HCT116 (cell line): Measurements from ENCODE around the gene VAV2. TPM values are rescaled to one million over a fixed set of nuclear protein-coding genes. Genes with fewer than 3 reads are reported as not detected.

ENCODE experiments used
- ATAC-seq: fragments of 200-7000 bp; cut with Tn5 transposase; 2 replicates; pipeline ENCODE4 v1.9.1; 2020; ENCODE audit warnings: mild to moderate bottlenecking, moderate library complexity
- BruUV-seq: library from RNA; stranded (reverse); fragments of 400-500 nt; replicated peaks from 2 replicates; lab custom pipeline; 2021; lab: Mats Ljungman, UMichigan
- CTCF ChIA-PET: fragments of 300-600 bp; sonication (Branson Sonifier 250); formaldehyde crosslinking; loops from one replicate; lab custom pipeline; 2021; ENCODE audit warnings: antibody characterized with exemption; lab: Charles Lee
- POLR2A ChIA-PET: fragments of 300-600, 350-600 bp; sonication (Branson Sonifier 250); formaldehyde crosslinking; loops from one replicate; lab custom pipeline; 2021; ENCODE audit warnings: antibody characterized with exemption; lab: Charles Lee
- RAD21 ChIA-PET, 2 experiments: fragments of 300-600 bp; sonication (Branson Sonifier 250); formaldehyde crosslinking; loops; one replicate each; lab custom pipeline; 2023; ENCODE audit warnings: low total read pairs in 2 of 2; ENCODE audit not compliant: uncharacterized antibody in 2 of 2, unreplicated experiment in 2 of 2, low non-redundant PET in 1 of 2; lab: Charles Lee
- DNase-seq: peaks from one replicate; pipeline ENCODE4 v3.0.0-alpha.2; 2010; ENCODE audit warnings: low read depth, low spot score
- H2AFZ ChIP-seq: fragments of 200-600 bp; shearing (Covaris generic), sonication (generic); 2 replicates; pipeline ENCODE4 v1.6.1; 2017; ENCODE audit warnings: low read depth, mixed run types, mixed read lengths, antibody characterized with exemption, low read length; ENCODE audit not compliant: poor library complexity, severe bottlenecking
- H3K27ac ChIP-seq: 2 replicates; pipeline ENCODE4 v1.5.1; 2012; ENCODE audit warnings: low read depth, low read length
- H3K27me3 ChIP-seq: fragments of 200-600 bp; sonication (generic); 2 replicates; pipeline ENCODE4 v1.6.1; 2016; ENCODE audit warnings: mixed run types, low read length, mixed read lengths; ENCODE audit not compliant: insufficient read depth
- H3K36me3 ChIP-seq, 2 experiments: fragments of 200-500 bp in 1 of 2; fragments of 200-600 bp in 1 of 2; sonication (Bioruptor generic) in 1 of 2; sonication (generic) in 1 of 2; 2 replicates each; pipeline versions ENCODE4 v1.5.1 to v1.6.1; 2014 to 2016; ENCODE audit warnings: low read length in 2 of 2, inconsistent platforms in 1 of 2, mixed read lengths in 1 of 2, mixed run types in 1 of 2; ENCODE audit not compliant: insufficient read depth in 2 of 2, control insufficient read depth in 1 of 2
- H3K4me1 ChIP-seq, 2 experiments: fragments of 200-600 bp in 1 of 2; sonication (generic) in 1 of 2; 2 replicates each; pipeline versions ENCODE4 v1.5.1 to v1.6.1; 2012 to 2017; ENCODE audit warnings: low read length in 2 of 2, inconsistent platforms in 1 of 2, mild to moderate bottlenecking in 1 of 2, mixed read lengths in 1 of 2, mixed run types in 1 of 2, moderate library complexity in 1 of 2; ENCODE audit not compliant: insufficient read depth in 2 of 2, control insufficient read depth in 1 of 2
- H3K4me2 ChIP-seq: fragments of 200-600 bp; sonication (generic); 2 replicates; pipeline ENCODE4 v1.6.1; 2017; ENCODE audit warnings: mixed run types, low read length, mixed read lengths
- H3K4me3 ChIP-seq, 2 experiments: fragments of 200-600 bp in 1 of 2; sonication (generic) in 1 of 2; replicated peaks in 1 of 2; 2 replicates each; pipeline ENCODE4 v1.5.1; 2011 to 2016; ENCODE audit warnings: low read length in 2 of 2, control low read depth in 1 of 2, low read depth in 1 of 2, mild to moderate bottlenecking in 1 of 2, mixed read lengths in 1 of 2, mixed run types in 1 of 2
- H3K79me2 ChIP-seq: fragments of 200-600 bp; sonication (generic); 2 replicates; pipeline ENCODE4 v1.6.1; 2017; ENCODE audit warnings: mild to moderate bottlenecking, mixed run types, low read length, moderate library complexity, mixed read lengths; ENCODE audit not compliant: insufficient read depth
- H3K9ac ChIP-seq: fragments of 200-600 bp; sonication (generic); 2 replicates; pipeline ENCODE4 v1.6.1; 2016; ENCODE audit warnings: low read length, mixed read lengths
- H3K9me2 ChIP-seq: fragments of 200-600 bp; sonication (generic), shearing (Covaris generic); 2 replicates; pipeline ENCODE4 v1.6.1; 2017; ENCODE audit warnings: mixed run types, mild to moderate bottlenecking, moderate library complexity; ENCODE audit not compliant: insufficient read depth
- H3K9me3 ChIP-seq, 2 experiments: fragments of 200-500 bp in 1 of 2; fragments of 200-600 bp in 1 of 2; sonication (Bioruptor generic) in 1 of 2; sonication (generic) in 1 of 2; 2 replicates each; pipeline ENCODE4 v1.6.1; 2014 to 2017; ENCODE audit warnings: low read length in 2 of 2, mixed read lengths in 2 of 2, inconsistent platforms in 1 of 2, low read depth in 1 of 2, mild to moderate bottlenecking in 1 of 2, mixed run types in 1 of 2, moderate library complexity in 1 of 2; ENCODE audit not compliant: control insufficient read depth in 1 of 2, insufficient read depth in 1 of 2
- H4K20me1 ChIP-seq: fragments of 200-600 bp; sonication (generic), shearing (Covaris generic); 2 replicates; pipeline ENCODE4 v1.6.1; 2017; ENCODE audit warnings: mixed run types, mild to moderate bottlenecking, moderate library complexity; ENCODE audit not compliant: insufficient read depth
- ATF3 ChIP-seq: IDR thresholded peaks from 2 replicates; pipeline ENCODE4 v1.6.1; 2012
- CEBPB ChIP-seq: IDR thresholded peaks from 2 replicates; pipeline ENCODE4 v1.6.1; 2012; ENCODE audit warnings: low read depth
- CTCF ChIP-seq, 3 experiments: fragments of 200-600 bp in 1 of 3; sonication (generic) in 1 of 3; IDR thresholded peaks in 2 of 3; conservative IDR thresholded peaks in 1 of 3; 2 replicates each; pipeline ENCODE4 v1.5.1; 2012 to 2017; ENCODE audit warnings: low read depth in 2 of 3, low read length in 2 of 3, antibody characterized with exemption in 1 of 3, borderline replicate concordance in 1 of 3, control low read depth in 1 of 3, mild to moderate bottlenecking in 1 of 3, mixed read lengths in 1 of 3, mixed run types in 1 of 3, moderate library complexity in 1 of 3; ENCODE audit not compliant: insufficient read depth in 1 of 3
- EGR1 ChIP-seq: IDR thresholded peaks from 2 replicates; pipeline ENCODE4 v1.6.1; 2012; ENCODE audit warnings: low read depth
- EZH2 ChIP-seq: fragments of 200-600 bp; sonication (generic); IDR thresholded peaks from 2 replicates; pipeline ENCODE4 v1.6.1; 2017; ENCODE audit warnings: antibody characterized with exemption, mixed run types
- FOSL1 ChIP-seq: IDR thresholded peaks from 2 replicates; pipeline ENCODE4 v1.6.1; 2012; ENCODE audit warnings: low read depth
- POLR2A ChIP-seq: IDR thresholded peaks from 2 replicates; pipeline ENCODE4 v1.7.0; 2011; ENCODE audit warnings: borderline replicate concordance; ENCODE audit not compliant: insufficient read depth, insufficient read length; ENCODE audit errors: extremely low read depth
- SP1 ChIP-seq: IDR thresholded peaks from 2 replicates; pipeline ENCODE4 v1.6.1; 2012; ENCODE audit warnings: low read depth
- SRF ChIP-seq: IDR thresholded peaks from 2 replicates; pipeline ENCODE4 v1.6.1; 2012; ENCODE audit warnings: low read depth
- YY1 ChIP-seq: IDR thresholded peaks from 2 replicates; pipeline ENCODE4 v1.6.1; 2011; ENCODE audit warnings: low read length, low read depth, moderate library complexity, mild to moderate bottlenecking; ENCODE audit not compliant: insufficient replicate concordance; ENCODE audit errors: extremely low read depth
- ZBTB33 ChIP-seq: IDR thresholded peaks from 2 replicates; pipeline ENCODE4 v1.6.1; 2011; ENCODE audit warnings: mild to moderate bottlenecking, low read length, moderate library complexity; ENCODE audit not compliant: insufficient replicate concordance; ENCODE audit errors: extremely low read depth
- intact Hi-C: fragments of 100-400 bp; cut with micrococcal nuclease; formaldehyde crosslinking; loops from 2 replicates; pipeline ENCODE4 v1.10.0; 2022
- total RNA-seq: library from RNA; stranded (reverse); gene quantifications from one replicate; pipeline ENCODE4 v1.2.1, GENCODE V29; 2021; ENCODE audit not compliant: unreplicated experiment

Gene VAV2
- total RNA-seq, 1 experiment from 2014 or later, result 33.2 TPM

- H3K9ac ChIP-seq, result no peak overlapping the region
- RAD21 ChIA-PET, result no interaction called here
- H2AFZ ChIP-seq, result no peak overlapping the region
- CTCF ChIA-PET, result no interaction called here
- no peak for TF ChIP-seq YY1
- no peak for TF ChIP-seq CTCF (IDR thresholded peaks at IDR 0.05 in 2 of 3, conservative IDR thresholded peaks at IDR 0.05 in 1 of 3; ENCODE audit: borderline replicate concordance in 1 of 3, insufficient read depth in 1 of 3, low read depth in 2 of 3, low read length in 2 of 3)
- no peak for TF ChIP-seq SP1
- TF ChIP-seq ATF3, result no peak
- TF ChIP-seq EGR1, result no peak
- TF ChIP-seq EZH2, result no peak
- no peak for TF ChIP-seq POLR2A
- TF ChIP-seq FOSL1, result no peak
- TF ChIP-seq CEBPB, result no peak
- no peak for TF ChIP-seq ZBTB33
- no peak for TF ChIP-seq SRF
- no peaks in the 10 kb centered on the region for H3K36me3 ChIP-seq
- H3K4me3 ChIP-seq, result no peak overlapping the region
- no peak for DNase-seq
- BruUV-seq, result no TSS peak
- H3K79me2 ChIP-seq, result peaks cover 16% of the 10 kb centered on the region; the same call in 1 of the 2 replicates
- intact Hi-C loops, result no loop called here
- no peak for ATAC-seq
- POLR2A ChIA-PET, result no interaction called here
- no peak overlapping the region for H3K27ac ChIP-seq
- no peaks in the 10 kb centered on the region for H3K27me3 ChIP-seq
- H3K9me2 ChIP-seq, result no peaks in the 10 kb centered on the region
- H3K9me3 ChIP-seq, result no peaks in the 10 kb centered on the region
- H3K4me2 ChIP-seq, result no peak overlapping the region
- H4K20me1 ChIP-seq, result no peaks in the 10 kb centered on the region
- no peaks in the 10 kb centered on the region for H3K4me1 ChIP-seq
These were observed 71.7 kb downstream of the VAV2 start for GRCh38 chr9:133920471-133920870.
